Motor neuron (in vitro differentiated cells): Measurements from ENCODE around the gene ACTR5. TPM values are rescaled to one million over a fixed set of nuclear protein-coding genes. Genes with fewer than 3 reads are reported as not detected.

Experiments used
- ATAC-seq, 8 experiments: fragments of 200-7000 bp; cut with Tn5 transposase; replicated peaks in 6 of 8; 2 replicates each; pipeline ENCODE4 v1.8.0; 2021; ENCODE audit warnings: mild to moderate bottlenecking in 8 of 8, moderate library complexity in 8 of 8
- H3K27ac ChIP-seq, 2 donors: fragments of 250-450 bp; sonication (Bioruptor Pico); 2 replicates each; pipeline ENCODE4 v1.9.0; 2021; ENCODE audit warnings: antibody characterized with exemption in 2 of 2, mild to moderate bottlenecking in 2 of 2, moderate library complexity in 1 of 2
- H3K4me1 ChIP-seq, 2 donors: fragments of 250-450 bp; sonication (Bioruptor Pico); replicated peaks in 1 of 2; 2 replicates each; pipeline ENCODE4 v1.6.1; 2021; ENCODE audit warnings: antibody characterized with exemption in 2 of 2, mild to moderate bottlenecking in 2 of 2, moderate library complexity in 1 of 2
- H3K4me3 ChIP-seq, 5 donors: fragments of 250-450 bp; sonication (Bioruptor Pico); 2 replicates each; pipeline ENCODE4 v1.9.0; 2021; ENCODE audit warnings: antibody characterized with exemption in 5 of 5, mild to moderate bottlenecking in 5 of 5, moderate library complexity in 4 of 5
- WGBS, 10 experiments: fragments of 450-650 bp; shearing (Covaris generic); methylation state at CpG; one replicate each; pipeline ENCODE4 v1.0.0; 2022; 5-methylcytosine and 5-hydroxymethylcytosine counted together
- in situ Hi-C, 9 experiments: fragments of 400-800 bp; cut with MboI; loops; one replicate each; pipeline ENCODE4 v1.15.0; 2021; ENCODE audit warnings: low sequenced_read_pairs in 9 of 9, low pct_unique_long_range_greater_than_20kb in 2 of 9; ENCODE audit not compliant: unreplicated experiment in 9 of 9
- total RNA-seq, 8 experiments: library from RNA; unstranded; fragments of 300-600 nt; gene quantifications; 2 replicates each; pipeline versions ENCODE4 v1.2.3 to v1.2.4, GENCODE V29; 2022

Gene ACTR5
- total RNA-seq, 8 experiments from 2014 or later = 4.3 to 8.0 (median 5.3) TPM

DNA sequence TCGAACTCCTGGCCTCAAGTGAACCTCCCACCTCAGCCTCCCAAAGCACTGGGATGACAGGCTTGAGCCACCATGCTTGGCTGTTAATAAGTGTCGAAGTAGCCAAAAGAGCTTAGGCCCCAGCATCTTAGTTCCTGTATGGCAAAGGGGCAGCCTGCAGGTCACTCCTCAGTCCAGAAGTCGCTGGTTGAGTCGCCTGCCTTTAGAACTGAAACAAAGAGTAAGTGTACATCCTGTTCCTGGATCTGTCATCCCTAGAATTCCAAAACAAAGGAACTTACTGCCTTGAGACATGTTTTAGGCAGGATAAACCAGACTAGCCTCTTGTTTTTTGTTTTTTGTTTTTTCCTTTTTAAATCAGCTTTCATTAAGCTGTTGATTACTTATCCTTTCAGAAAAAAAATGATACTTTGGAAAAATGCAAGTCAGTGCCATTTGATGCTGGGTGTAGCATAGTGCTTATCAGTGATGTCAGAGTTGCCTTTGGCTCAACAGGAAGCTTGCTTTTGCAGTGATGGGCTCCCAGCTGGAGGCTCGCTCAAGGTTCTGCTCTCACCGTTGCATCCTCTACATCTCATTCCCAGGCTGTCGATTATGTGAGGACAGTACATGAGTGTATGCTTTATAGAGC lies 9.0 kb downstream of the ACTR5 start:
- in situ Hi-C loops = no loop called here
- 62 to 100% (median 94%) methylated on average over 1 to 6 of the region's 7 CpGs; no CpG with 5 or more reads in 1 of the 10 experiments for WGBS, 10 experiments
- Histone ChIP-seq H3K27ac (no peak overlapping the region), H3K4me1 (no peaks in the 10 kb centered on the region), H3K4me3 (no peak overlapping the region)
- no peak for ATAC-seq

DNA sequence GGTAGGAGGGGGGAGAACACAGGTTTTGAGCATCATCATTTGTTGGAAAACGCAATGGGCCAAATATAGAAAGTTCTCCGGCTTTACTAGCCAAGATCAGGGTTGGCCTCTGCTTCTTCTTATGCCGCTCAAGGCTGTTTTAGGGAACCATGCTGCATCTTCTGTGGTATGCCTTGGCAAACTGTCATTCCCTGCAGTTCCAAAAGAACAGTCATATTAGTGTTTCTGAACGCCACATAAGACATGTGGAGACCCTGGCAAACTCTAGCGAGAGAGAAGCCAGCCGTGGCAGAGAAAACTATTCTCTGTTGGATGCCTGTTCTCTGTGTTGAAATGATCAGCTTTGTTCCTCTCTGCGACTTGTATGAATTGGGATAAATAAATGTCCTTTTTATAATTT lies 10.8 kb downstream of the ACTR5 start:
- 50 to 100% (median 91%) methylated on average over 1 to 7 of the region's 7 CpGs for WGBS, 10 experiments
- no peak for ATAC-seq
- in situ Hi-C loops = no loop called here
- Histone ChIP-seq H3K4me1 (no peaks in the 10 kb centered on the region), H3K4me3 (no peak overlapping the region), H3K27ac (no peak overlapping the region)

DNA sequence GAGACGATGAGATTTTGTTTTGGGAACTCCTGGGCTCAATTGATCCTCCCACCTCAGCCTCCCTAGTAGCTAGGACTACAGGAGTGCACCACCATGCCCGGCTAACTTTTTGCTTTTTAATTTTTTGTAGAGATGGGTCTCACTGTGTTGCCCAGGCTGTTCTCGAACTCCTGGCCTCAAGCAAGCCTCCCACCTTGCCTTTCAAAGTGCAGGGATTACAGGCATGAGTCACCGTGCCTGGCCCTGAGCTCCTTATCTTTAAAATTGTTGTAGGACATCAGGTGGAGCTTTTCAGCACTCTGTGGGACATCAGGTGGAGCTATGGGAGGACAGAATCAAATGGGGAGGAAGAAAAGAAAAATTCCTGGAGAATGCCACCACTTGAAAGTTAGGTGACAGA lies 12.7 kb downstream of the ACTR5 start:
- Histone ChIP-seq H3K4me3 (no peak overlapping the region), H3K27ac (no peak overlapping the region), H3K4me1 (no peaks in the 10 kb centered on the region)
- 57 to 100% (median 93%) methylated on average over 1 to 3 of the region's 4 CpGs; no CpG with 5 or more reads in 3 of the 10 experiments for WGBS, 10 experiments
- in situ Hi-C loops = no loop called here
- no peak for ATAC-seq

DNA sequence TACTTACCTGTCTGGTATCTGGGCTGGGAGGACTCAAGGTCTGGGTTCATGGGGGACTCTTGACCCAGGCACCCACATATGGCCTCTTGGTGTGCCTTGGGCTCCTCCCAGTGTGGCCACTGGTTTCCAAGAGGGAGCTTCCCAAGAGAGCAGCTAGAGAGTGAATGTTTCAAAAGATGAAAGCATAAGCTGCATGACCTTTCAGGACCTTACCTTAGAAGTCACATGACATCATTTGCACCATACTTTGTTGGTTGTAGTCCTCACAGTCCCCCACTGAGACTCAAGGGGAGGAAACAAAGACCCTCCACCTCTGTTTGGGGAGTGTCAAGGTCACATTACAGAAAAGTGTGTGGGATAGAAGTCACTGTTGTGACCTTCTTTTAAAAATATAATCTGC lies 13.9 kb downstream of the ACTR5 start:
- in situ Hi-C loops = no loop called here
- Histone ChIP-seq H3K4me3 (no peak overlapping the region), H3K4me1 (no peaks in the 10 kb centered on the region), H3K27ac (no peak overlapping the region)
- no peak for ATAC-seq

DNA sequence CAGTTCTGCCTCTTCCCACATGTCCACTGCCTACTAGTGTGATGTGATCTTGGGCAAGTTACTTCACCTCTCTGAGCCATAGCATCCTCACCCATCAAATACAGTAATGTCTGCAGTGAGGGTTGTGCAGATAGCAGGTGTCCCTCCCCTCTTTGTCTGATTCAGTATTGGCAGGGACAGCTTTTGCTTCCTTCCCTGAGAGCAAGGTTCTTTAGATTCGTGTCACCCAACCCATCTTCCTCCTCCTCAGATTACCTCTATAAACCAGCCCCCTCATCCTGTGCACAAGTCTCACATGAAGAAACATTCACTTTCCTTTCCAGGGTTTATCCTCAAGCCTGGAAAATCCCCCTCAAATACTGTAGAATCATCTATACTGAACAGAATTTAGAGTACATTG lies 15.4 kb downstream of the ACTR5 start:
- in situ Hi-C loops = no loop called here
- Histone ChIP-seq H3K27ac (no peak overlapping the region), H3K4me3 (no peak overlapping the region), H3K4me1 (no peaks in the 10 kb centered on the region)
- 80 to 100% (median 94%) methylated on average over 1 of the region's 1 CpG; no CpG with 5 or more reads in 4 of the 10 experiments for WGBS, 10 experiments
- ATAC-seq = no peak

DNA sequence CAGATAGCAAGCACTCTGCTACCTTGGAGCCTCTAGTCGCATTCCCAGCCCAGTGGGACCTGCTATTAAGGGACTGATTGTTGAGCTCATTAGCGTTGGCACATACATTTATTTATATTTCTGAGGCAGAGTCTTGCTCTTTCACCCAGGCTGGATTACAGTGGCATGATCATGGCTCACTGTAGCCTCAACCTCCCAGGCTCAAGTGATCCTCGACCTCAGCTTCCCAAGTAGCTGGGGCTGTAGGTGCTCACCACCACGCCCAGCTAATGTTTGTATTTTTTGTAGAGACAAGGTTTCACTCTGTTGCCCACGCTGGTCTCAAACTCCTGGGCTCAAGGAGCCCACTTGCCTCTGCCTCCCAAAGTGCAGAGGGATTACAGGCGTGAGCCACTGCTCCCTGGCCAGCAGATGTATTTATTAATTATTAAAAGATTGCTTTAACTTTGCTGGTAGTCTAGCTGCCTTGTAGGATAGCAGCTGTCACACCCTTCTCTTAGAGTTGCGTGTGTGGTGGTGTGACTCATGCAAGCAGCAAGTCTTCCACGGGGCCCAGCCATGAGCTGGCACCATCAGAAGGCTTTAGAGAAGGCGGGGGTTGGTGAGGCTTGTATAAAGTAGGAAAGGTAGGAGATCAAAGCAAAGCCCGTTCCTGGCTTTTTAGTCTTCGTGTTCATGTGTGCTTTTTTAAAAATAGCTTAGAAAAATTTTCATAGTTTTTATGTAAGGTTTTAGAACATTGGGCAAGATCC lies 16.5 kb downstream of the ACTR5 start:
- in situ Hi-C loops = no loop called here
- Histone ChIP-seq H3K4me1 (no peaks in the 10 kb centered on the region), H3K4me3 (no peak overlapping the region), H3K27ac (no peak overlapping the region)
- ATAC-seq = peak in 3 of 8 experiments; percentile 57 to 100 (median 100)
- WGBS, 10 experiments = 30 to 97% (median 86%) methylated on average over 2 to 9 of the region's 11 CpGs; no CpG with 5 or more reads in 1 of the 10 experiments

DNA sequence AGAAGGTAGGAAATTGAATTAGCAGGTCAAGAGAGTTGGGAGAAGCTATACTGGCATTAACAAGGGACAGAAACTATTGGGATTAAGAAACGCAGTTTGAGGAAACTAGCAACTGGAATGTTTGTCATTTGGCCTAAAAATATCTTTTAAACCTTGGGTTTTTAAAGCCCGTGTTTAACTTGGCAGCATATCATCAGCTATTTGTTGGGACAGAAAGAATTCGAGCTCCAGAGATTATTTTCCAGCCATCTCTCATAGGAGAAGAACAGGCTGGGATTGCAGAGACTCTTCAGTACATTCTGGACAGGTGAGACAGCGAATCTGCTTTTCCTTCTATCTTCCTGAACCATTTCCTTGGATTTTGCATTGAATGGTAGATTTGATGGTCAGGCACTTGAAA lies 17.8 kb downstream of the ACTR5 start:
- in situ Hi-C loops = no loop called here
- Histone ChIP-seq H3K4me1 (no peaks in the 10 kb centered on the region), H3K4me3 (no peak overlapping the region), H3K27ac (no peak overlapping the region)
- no peak for ATAC-seq
- 67 to 100% (median 95%) methylated on average over 2 to 4 of the region's 4 CpGs for WGBS, 10 experiments

DNA sequence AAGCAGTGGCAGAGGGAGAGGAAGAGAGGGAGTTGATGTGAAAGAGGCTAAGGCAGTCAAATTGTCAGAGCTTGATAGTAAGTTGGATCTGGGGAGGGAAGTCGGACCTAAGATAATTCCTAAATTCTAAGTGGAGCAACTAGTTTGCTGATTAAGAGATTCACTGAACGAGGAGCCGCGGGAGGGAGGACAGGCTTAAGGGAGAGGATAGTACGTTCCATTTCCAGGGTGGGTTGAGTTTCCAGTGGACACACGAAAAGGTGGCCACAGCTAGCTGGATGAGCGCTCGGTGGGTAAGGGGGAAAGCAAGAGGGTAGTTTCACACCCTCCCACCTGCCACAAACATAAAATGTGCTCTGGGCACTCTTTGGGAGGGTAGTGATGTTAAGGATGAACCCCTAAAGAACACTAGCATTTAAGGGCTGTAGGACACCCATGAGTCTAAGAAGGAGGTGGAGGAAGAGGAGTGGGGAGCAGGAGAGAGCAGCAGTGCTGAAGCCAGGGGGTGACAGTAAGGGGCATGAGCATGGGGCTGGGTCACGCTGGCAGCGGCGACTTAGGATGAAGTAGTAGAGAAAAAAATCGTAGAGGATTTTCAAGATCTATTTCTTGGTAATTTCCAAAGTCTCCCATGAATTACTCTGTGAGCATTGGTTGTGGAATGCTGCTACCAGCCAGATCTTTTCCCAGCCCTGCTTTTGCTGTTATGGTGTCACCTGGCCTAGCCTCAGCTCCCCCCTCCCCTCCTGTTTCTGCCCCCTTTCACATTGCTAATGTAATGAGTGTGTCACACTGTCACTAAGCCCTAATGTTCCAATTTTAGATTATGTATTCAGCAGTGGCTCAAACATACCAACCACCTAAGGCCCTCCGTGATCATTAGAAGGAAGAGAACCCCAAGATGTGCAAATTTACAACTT lies 21.4 kb downstream of the ACTR5 start:
- ATAC-seq = no peak
- no peak overlapping the region for H3K27ac ChIP-seq

DNA sequence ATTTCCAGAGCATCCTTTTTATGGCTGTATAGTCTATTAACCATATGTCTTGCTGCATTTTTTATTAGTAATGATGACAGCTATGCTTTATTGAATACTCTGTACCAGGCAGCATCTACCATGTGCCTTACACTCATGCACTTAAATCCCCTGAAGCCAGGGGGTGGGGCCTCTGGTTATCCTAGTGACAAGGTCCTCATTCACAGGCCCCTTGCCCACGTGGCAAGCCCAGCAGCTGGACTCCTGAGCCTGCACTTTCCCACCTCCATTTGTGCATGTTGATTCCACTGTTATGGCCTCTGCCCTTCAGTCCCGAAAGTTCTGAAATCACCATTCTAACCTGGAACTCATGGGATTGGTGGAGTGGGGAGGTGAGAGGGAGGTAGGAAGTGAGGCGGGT lies 22.3 kb downstream of the ACTR5 start:
- H3K4me1 ChIP-seq = no peaks in the 10 kb centered on the region
- in situ Hi-C loops = no loop called here
- no peak overlapping the region for H3K27ac ChIP-seq
- ATAC-seq = no peak
- WGBS, 10 experiments = 80 to 100% (median 100%) methylated on average over 1 to 2 of the region's 3 CpGs; no CpG with 5 or more reads in 5 of the 10 experiments
- H3K4me3 ChIP-seq = no peak overlapping the region

More for the DNA sequence above, 21.4 kb downstream of the ACTR5 start:
- H3K4me3 ChIP-seq = no peak overlapping the region
- in situ Hi-C loops = no loop called here
- WGBS, 10 experiments = 60 to 100% (median 96%) methylated on average over 1 to 11 of the region's 13 CpGs; no CpG with 5 or more reads in 1 of the 10 experiments
- no peaks in the 10 kb centered on the region for H3K4me1 ChIP-seq

DNA sequence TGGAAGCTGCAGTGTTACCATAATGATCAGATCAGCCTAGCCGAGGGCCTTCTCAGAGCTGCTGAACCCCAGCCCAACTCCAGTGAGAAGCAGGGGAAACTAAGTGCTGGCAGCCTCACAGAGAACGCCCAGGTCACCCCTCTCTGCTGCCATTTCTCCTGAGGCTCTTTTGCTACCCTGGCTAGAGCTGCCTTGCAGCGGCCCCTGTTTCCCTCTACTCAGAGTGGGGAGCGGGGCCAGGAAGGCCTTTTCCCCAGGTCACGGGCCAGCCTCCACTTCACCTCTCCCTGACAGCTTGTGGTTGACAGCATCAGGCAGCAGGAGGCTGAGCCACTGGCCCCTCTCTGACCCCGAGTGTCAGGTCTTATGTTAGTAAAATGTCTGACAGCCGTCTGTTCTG lies 22.7 kb downstream of the ACTR5 start:
- 60 to 100% (median 80%) methylated on average over 1 of the region's 7 CpGs; no CpG with 5 or more reads in 6 of the 10 experiments for WGBS, 10 experiments
- no peak for ATAC-seq
- no peaks in the 10 kb centered on the region for H3K4me1 ChIP-seq
- no peak overlapping the region for H3K27ac ChIP-seq
- in situ Hi-C loops = no loop called here
- H3K4me3 ChIP-seq = no peak overlapping the region

DNA sequence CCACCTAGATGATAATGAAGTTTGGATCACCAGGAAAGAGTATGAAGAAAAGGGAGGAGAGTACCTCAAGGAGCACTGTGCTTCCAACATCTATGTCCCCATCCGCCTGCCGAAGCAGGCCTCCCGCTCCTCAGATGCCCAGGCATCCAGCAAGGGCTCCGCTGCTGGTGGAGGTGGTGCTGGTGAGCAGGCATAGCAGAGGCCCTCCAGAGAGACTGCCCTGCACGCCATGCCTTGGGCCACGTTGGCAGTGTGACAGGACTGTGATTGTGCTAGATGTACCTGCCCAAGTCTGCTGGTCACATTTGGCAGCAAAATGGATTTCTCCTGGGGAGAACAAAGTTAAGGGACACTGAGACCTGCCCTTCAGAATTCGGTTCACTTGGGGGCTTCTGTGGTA lies 23.4 kb downstream of the ACTR5 start:
- WGBS, 10 experiments = 83 to 100% (median 92%) methylated on average over 1 to 4 of the region's 7 CpGs; no CpG with 5 or more reads in 4 of the 10 experiments

DNA sequence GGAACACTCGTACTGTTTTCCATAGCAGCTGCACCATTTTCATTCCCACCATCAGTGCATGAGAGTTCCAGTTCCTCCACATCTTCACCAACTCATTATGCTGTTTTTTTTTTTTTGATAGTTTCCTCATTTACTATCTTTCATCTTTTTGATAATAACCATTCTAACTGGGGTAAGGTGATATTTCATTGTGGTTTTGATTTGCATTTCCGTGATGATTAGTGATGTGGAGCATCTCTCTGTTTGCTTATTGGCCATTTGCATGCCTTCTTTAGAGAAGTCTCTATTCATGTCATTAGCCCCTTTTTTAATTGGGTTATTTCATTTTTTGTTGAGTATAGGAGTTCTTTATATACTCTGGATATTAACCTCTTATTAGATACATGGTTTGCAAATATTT lies 25.9 kb downstream of the ACTR5 start:
- Histone ChIP-seq H3K27ac (no peak overlapping the region), H3K4me3 (no peak overlapping the region), H3K4me1 (no peaks in the 10 kb centered on the region)
- 73 to 100% (median 100%) methylated on average over 1 to 2 of the region's 2 CpGs; no CpG with 5 or more reads in 1 of the 10 experiments for WGBS, 10 experiments
- in situ Hi-C loops = no loop called here
- no peak for ATAC-seq

More for the DNA sequence above, 23.4 kb downstream of the ACTR5 start:
- Histone ChIP-seq H3K27ac (no peak overlapping the region), H3K4me1 (no peaks in the 10 kb centered on the region), H3K4me3 (no peak overlapping the region)
- in situ Hi-C loops = no loop called here
- ATAC-seq = no peak

DNA sequence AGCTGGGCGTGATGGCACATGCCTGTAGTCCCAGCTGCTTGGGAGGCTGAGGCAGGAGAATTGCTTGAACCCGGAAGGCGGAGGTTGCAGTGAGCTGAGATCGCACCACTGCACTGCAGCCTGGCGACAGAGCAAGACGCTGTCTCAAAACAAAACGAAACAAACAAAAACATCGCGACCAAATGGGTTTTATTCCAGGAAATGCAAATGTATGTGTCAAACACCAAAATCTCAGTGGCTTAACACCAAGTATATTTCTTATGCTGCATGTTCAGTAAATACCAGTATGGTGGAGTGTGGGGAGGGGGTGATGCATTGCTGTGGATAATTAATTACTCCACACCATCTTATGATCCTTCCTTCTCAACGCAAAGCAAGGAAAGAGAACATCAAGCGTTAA lies 28.1 kb downstream of the ACTR5 start:
- no peak overlapping the region for H3K4me3 ChIP-seq
- WGBS, 10 experiments = 94 to 100% (median 97%) methylated on average over 2 to 8 of the region's 11 CpGs; no CpG with 5 or more reads in 2 of the 10 experiments
- ATAC-seq = no peak
- peaks cover 4 to 8% of the 10 kb centered on the region in 2 donors for H3K4me1 ChIP-seq
- H3K27ac ChIP-seq = no peak overlapping the region
- in situ Hi-C loops = no loop called here
